Measurements from ENCODE around the gene ARSA.

DNA sequence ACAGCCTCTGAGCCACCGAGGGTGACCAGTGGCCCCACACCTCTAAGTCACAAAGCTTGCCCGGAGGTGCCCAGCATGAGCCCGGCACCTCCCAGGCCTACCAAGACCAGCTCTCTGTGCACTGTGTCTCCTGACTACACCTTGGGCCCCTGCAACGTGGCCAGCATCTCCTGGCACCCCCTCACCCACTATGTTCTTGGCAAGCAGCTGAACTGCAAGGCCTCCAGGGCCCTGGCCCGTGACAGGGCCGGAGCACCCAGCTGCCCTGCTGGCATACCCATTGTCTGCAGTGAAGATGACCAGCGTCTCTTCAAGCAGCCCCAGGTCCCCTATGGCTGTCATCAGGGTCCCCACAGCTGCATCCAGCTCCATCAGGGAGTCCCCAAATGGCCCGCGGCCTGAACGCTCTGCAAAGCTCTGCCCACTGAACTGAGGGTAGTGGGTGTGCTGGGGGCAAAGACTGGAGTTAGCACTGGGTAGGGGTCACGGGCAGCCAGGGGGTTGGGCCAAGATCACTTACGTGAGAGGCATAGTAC is 1.6 kb downstream of the ARSA start:
- TF ChIP-seq POLR2A (IDR thresholded peaks at IDR 0.05) (no peak), POLR2AphosphoS5 (IDR thresholded peaks at IDR 0.05) (no peak), EP300 (IDR thresholded peaks at IDR 0.05) (no peak)
- TF ChIP-seq, protein P1, sequence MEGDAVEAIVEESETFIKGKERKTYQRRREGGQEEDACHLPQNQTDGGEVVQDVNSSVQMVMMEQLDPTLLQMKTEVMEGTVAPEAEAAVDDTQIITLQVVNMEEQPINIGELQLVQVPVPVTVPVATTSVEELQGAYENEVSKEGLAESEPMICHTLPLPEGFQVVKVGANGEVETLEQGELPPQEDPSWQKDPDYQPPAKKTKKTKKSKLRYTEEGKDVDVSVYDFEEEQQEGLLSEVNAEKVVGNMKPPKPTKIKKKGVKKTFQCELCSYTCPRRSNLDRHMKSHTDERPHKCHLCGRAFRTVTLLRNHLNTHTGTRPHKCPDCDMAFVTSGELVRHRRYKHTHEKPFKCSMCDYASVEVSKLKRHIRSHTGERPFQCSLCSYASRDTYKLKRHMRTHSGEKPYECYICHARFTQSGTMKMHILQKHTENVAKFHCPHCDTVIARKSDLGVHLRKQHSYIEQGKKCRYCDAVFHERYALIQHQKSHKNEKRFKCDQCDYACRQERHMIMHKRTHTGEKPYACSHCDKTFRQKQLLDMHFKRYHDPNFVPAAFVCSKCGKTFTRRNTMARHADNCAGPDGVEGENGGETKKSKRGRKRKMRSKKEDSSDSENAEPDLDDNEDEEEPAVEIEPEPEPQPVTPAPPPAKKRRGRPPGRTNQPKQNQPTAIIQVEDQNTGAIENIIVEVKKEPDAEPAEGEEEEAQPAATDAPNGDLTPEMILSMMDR (IDR thresholded peaks at IDR 0.05) = no peak

Measured in sigmoid colon (tissue), 4 donors.